ENCODE results near the gene TRIM33. TPM values are rescaled to one million over a fixed set of nuclear protein-coding genes. Genes with fewer than 3 reads are reported as not detected.

Gene TRIM33
- total and polyA plus RNA-seq, 2 of the 13 experiments (the other 11 are each of a cell fraction or from before 2014, with no cell fraction given), result 35.5 to 42.2 TPM

- TF ChIP-seq YY1 (IDR thresholded peaks at IDR 0.05; ENCODE audit: insufficient read depth, insufficient replicate concordance, low read depth, low read length) (peak; percentile 84), NRL (CRISPR knock-in tag; IDR thresholded peaks at IDR 0.05; ENCODE audit: borderline replicate concordance) (no peak), ZFP90 (CRISPR knock-in tag; IDR thresholded peaks at IDR 0.05; ENCODE audit: borderline replicate concordance) (no peak; the same call in 1 of the 2 replicates), MZF1 (CRISPR knock-in tag; IDR thresholded peaks at IDR 0.05; ENCODE audit: borderline replicate concordance) (no peak), GTF2F1 (IDR thresholded peaks at IDR 0.05; ENCODE audit: low read length) (no peak), ZNF18 (CRISPR knock-in tag; IDR thresholded peaks at IDR 0.05; ENCODE audit: insufficient replicate concordance) (no peak), ZNF574 (CRISPR knock-in tag; IDR thresholded peaks at IDR 0.05) (peak; percentile 80), ZFP1 (CRISPR knock-in tag; IDR thresholded peaks at IDR 0.05) (no peak), ZNF235 (CRISPR knock-in tag; IDR thresholded peaks at IDR 0.05; ENCODE audit: borderline replicate concordance) (no peak), ATF7 (IDR thresholded peaks at IDR 0.05) (no peak), ATF7 (CRISPR knock-in tag; IDR thresholded peaks at IDR 0.05) (no peak), HDAC6 (IDR thresholded peaks at IDR 0.05; ENCODE audit: low read depth, low read length) (no peak), REXO4 (CRISPR knock-in tag; IDR thresholded peaks at IDR 0.05; ENCODE audit: borderline replicate concordance) (no peak), ZNF326 (CRISPR knock-in tag; IDR thresholded peaks at IDR 0.05; ENCODE audit: borderline replicate concordance) (no peak), ETV6 (CRISPR knock-in tag; conservative IDR thresholded peaks at IDR 0.05) (peak; percentile 69; the same call in 1 of the 2 replicates), RNF2 (conservative IDR thresholded peaks at IDR 0.05; ENCODE audit: low read depth) (peak; percentile 52; the same call in 1 of the 2 replicates), SP4 (CRISPR knock-in tag; IDR thresholded peaks at IDR 0.05) (no peak), HMGA1 (CRISPR knock-in tag; conservative IDR thresholded peaks at IDR 0.05) (no peak)
- TF ChIP-seq, protein P1, sequence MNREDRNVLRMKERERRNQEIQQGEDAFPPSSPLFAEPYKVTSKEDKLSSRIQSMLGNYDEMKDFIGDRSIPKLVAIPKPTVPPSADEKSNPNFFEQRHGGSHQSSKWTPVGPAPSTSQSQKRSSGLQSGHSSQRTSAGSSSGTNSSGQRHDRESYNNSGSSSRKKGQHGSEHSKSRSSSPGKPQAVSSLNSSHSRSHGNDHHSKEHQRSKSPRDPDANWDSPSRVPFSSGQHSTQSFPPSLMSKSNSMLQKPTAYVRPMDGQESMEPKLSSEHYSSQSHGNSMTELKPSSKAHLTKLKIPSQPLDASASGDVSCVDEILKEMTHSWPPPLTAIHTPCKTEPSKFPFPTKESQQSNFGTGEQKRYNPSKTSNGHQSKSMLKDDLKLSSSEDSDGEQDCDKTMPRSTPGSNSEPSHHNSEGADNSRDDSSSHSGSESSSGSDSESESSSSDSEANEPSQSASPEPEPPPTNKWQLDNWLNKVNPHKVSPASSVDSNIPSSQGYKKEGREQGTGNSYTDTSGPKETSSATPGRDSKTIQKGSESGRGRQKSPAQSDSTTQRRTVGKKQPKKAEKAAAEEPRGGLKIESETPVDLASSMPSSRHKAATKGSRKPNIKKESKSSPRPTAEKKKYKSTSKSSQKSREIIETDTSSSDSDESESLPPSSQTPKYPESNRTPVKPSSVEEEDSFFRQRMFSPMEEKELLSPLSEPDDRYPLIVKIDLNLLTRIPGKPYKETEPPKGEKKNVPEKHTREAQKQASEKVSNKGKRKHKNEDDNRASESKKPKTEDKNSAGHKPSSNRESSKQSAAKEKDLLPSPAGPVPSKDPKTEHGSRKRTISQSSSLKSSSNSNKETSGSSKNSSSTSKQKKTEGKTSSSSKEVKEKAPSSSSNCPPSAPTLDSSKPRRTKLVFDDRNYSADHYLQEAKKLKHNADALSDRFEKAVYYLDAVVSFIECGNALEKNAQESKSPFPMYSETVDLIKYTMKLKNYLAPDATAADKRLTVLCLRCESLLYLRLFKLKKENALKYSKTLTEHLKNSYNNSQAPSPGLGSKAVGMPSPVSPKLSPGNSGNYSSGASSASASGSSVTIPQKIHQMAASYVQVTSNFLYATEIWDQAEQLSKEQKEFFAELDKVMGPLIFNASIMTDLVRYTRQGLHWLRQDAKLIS (CRISPR knock-in tag; IDR thresholded peaks at IDR 0.05), result no peak
- TF ChIP-seq, protein P2, sequence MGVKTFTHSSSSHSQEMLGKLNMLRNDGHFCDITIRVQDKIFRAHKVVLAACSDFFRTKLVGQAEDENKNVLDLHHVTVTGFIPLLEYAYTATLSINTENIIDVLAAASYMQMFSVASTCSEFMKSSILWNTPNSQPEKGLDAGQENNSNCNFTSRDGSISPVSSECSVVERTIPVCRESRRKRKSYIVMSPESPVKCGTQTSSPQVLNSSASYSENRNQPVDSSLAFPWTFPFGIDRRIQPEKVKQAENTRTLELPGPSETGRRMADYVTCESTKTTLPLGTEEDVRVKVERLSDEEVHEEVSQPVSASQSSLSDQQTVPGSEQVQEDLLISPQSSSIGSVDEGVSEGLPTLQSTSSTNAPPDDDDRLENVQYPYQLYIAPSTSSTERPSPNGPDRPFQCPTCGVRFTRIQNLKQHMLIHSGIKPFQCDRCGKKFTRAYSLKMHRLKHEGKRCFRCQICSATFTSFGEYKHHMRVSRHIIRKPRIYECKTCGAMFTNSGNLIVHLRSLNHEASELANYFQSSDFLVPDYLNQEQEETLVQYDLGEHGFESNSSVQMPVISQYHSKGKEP (CRISPR knock-in tag; IDR thresholded peaks at IDR 0.05), result no peak
These were observed 164.4 kb downstream of the TRIM33 start (continued) for GRCh38 chr1:114346480-114347029.
